IMR-90 (cell line): ENCODE measurements around the gene ELAC1.

ENCODE experiments used
- BHLHE40 ChIP-seq: fragments of 150-350 bp; IDR thresholded peaks from 2 replicates; pipeline ENCODE4 v1.6.1; 2016; ENCODE audit warnings: mild to moderate bottlenecking, low read depth, low read length
- CEBPB ChIP-seq: IDR thresholded peaks from 2 replicates; pipeline ENCODE4 v1.6.1; 2012; ENCODE audit warnings: low read depth, low read length, improper control_type of control experiment
- MAFK ChIP-seq: IDR thresholded peaks from 2 replicates; pipeline ENCODE4 v1.6.1; 2012; ENCODE audit warnings: low read depth, low read length, improper control_type of control experiment
- MAZ ChIP-seq: IDR thresholded peaks from 2 replicates; pipeline ENCODE4 v1.6.1; 2012; ENCODE audit warnings: low read depth, mild to moderate bottlenecking, low read length, improper control_type of control experiment, moderate library complexity, borderline replicate concordance
- MXI1 ChIP-seq: IDR thresholded peaks from 2 replicates; pipeline ENCODE4 v1.6.1; 2012; ENCODE audit warnings: low read depth, mild to moderate bottlenecking, low read length, moderate library complexity, borderline replicate concordance
- NFE2L2 ChIP-seq: fragments of 150-350 bp; IDR thresholded peaks from 2 replicates; pipeline ENCODE4 v1.6.1; 2016; ENCODE audit warnings: low read depth, mild to moderate bottlenecking, low read length
- POLR2A ChIP-seq: IDR thresholded peaks from 2 replicates; pipeline ENCODE4 v1.6.1; 2012; ENCODE audit warnings: mild to moderate bottlenecking, low read depth, low read length
- RAD21 ChIP-seq: IDR thresholded peaks from 2 replicates; pipeline ENCODE4 v1.6.1; 2012; ENCODE audit warnings: low read length, improper control_type of control experiment
- RCOR1 ChIP-seq: IDR thresholded peaks from 2 replicates; pipeline ENCODE4 v1.6.1; 2012; ENCODE audit warnings: mild to moderate bottlenecking, low read length, improper control_type of control experiment; ENCODE audit not compliant: insufficient replicate concordance
- TF ChIP-seq, protein P1 (sequence below): conservative IDR thresholded peaks from 2 replicates; pipeline ENCODE4 v1.5.1; 2012; ENCODE audit warnings: mild to moderate bottlenecking, low read depth, low read length, improper control_type of control experiment
- TF ChIP-seq, protein P2 (sequence below): fragments of 150-350 bp; IDR thresholded peaks from 2 replicates; pipeline ENCODE4 v1.6.1; 2016; ENCODE audit warnings: low read depth, mild to moderate bottlenecking, low read length, moderate library complexity, borderline replicate concordance

DNA sequence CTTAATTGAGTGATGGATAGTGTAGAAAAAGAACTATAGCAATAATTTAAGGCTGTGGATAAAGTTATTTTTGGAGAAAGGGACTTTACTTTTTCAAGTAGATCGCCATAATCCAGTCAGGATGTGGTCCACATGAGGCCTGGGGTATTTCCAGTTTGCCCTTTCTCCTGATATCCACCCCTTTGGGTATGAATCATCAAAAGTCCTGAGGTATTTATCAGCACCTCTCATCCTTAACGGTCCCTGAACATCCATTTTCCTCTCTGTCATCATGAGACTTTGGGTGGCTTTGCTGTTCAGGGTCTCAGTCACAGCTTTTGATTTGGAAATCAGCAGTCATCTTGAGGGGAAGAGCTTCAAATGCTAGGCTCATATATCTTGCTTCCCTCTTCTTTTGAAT lies 39.3 kb upstream of the ELAC1 start:
- TF ChIP-seq, protein P1, sequence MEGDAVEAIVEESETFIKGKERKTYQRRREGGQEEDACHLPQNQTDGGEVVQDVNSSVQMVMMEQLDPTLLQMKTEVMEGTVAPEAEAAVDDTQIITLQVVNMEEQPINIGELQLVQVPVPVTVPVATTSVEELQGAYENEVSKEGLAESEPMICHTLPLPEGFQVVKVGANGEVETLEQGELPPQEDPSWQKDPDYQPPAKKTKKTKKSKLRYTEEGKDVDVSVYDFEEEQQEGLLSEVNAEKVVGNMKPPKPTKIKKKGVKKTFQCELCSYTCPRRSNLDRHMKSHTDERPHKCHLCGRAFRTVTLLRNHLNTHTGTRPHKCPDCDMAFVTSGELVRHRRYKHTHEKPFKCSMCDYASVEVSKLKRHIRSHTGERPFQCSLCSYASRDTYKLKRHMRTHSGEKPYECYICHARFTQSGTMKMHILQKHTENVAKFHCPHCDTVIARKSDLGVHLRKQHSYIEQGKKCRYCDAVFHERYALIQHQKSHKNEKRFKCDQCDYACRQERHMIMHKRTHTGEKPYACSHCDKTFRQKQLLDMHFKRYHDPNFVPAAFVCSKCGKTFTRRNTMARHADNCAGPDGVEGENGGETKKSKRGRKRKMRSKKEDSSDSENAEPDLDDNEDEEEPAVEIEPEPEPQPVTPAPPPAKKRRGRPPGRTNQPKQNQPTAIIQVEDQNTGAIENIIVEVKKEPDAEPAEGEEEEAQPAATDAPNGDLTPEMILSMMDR: no peak
- TF ChIP-seq POLR2A (no peak), RCOR1 (no peak), MAFK (no peak), CEBPB (no peak), NFE2L2 (no peak), BHLHE40 (no peak), MAZ (no peak), RAD21 (no peak), MXI1 (no peak)
- TF ChIP-seq, protein P2, sequence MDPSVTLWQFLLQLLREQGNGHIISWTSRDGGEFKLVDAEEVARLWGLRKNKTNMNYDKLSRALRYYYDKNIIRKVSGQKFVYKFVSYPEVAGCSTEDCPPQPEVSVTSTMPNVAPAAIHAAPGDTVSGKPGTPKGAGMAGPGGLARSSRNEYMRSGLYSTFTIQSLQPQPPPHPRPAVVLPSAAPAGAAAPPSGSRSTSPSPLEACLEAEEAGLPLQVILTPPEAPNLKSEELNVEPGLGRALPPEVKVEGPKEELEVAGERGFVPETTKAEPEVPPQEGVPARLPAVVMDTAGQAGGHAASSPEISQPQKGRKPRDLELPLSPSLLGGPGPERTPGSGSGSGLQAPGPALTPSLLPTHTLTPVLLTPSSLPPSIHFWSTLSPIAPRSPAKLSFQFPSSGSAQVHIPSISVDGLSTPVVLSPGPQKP: no peak
